Urothelium cell line (cell line): ENCODE results near the gene DIP2C.
"Not testable (repeated sequence)": the region's sequence is repeated elsewhere in the genome, so short reads cannot be mapped to it uniquely, and the experiment has no call there.

Source experiments
- DNase-seq: peaks from one replicate; pipeline ENCODE4 v3.0.0; 2011; ENCODE audit warnings: low spot score, mixed read lengths
- FAIRE-seq: peaks from 2 replicates; lab custom pipeline; 2011; peaks lifted over from hg19 to GRCh38; lab: Jason Lieb, UNC

The DIP2C gene

DNA sequence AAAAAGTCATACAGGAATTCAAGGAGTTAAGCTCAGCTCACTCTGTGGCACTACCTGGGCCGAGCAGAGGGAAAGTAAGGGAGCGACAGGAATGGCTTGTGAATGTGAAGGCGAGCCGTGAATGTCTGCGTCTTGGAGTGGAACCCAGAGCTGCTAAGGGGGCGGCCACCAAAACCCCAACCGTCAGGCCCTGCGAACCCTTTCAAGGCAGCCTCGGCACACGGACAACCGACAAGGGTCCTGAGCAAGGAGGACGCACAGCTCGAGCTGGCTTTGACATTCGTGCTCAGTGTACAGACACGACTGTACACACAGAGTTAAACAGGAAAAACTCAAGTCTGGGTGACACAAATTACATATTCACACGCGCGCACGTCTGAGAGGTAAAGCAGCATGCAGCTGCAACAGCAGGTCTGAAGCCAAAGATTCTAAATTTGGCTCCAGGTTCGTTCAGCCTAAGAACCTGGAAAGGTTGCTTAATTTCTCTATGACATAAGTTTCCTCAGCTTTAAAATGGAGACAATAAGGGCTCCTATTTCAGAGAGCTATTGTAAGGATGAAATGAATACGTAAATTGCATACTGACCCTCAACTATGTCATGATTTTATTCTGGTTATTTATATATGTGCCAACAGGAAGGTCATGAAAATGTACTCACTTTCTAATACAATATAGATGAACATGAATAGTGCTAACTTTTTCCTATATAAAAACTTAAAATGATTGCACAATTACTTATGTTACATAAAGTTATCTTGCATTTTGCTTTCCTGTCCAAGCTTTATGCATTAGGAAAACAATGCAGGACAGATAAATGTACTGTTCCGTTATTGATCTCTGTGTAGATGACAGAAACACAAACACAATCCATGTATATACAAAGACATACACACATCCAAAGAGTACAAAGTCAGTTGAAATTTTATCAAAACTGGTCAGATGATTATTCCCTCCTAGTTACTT, 361.3 kb downstream of the DIP2C start:
- no peak for DNase-seq
- no peak for FAIRE-seq

DNA sequence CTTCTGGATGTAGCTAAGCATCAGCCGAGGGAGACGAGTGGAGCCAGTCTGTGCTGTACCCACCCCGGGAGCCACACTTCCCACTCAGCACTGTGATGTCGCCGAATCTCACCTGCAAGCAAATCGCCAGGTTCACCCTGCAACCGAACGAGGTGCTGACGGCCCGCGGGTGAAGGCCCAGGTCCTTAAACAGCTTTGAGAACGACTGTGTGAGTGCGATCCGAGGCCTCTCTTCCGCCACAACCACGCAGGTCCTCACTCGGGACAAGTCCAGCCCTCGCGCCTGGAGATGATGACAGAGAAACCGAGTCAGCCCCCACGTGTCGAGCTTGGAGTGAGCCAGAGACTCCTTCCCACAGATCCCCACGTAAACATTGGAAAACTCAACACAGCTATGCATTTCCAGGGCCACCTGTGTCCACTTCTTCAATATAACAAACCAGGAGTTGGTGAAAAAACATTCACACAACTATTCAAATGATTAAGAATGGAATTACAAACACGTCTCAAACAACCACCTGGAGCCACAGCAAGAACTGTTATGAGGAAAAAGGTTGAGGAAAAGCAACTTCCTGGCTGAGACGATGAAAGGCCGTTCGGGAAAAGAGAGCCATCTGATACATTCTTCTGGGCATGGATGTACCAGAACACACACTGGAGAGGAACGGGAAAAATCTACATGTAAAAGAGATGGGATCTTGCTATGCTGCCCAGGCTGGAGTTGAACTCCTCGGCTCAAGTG, 362.4 kb downstream of the DIP2C start:
- DNase-seq = no peak
- FAIRE-seq = no peak

DNA sequence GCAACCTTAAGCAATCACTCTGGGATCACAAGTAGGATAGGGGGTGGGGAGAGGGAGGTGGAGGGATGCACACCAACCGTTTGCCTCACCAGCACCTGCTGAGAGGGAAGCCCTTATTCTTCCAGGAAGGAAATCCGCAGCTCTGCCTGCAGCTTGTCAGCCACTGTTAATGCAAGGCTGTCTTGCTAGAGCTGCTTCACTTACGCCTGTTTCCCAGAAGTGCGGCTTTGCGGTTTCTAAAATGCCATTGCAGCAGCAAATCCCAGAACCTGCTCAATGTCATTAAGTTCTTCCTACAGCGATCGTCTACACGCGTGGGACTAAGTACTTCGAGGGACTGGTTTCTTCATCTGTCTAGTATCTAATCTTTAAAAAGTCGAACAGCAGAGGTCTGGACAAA, 363.1 kb downstream of the DIP2C start:
- no peak for FAIRE-seq

DNA sequence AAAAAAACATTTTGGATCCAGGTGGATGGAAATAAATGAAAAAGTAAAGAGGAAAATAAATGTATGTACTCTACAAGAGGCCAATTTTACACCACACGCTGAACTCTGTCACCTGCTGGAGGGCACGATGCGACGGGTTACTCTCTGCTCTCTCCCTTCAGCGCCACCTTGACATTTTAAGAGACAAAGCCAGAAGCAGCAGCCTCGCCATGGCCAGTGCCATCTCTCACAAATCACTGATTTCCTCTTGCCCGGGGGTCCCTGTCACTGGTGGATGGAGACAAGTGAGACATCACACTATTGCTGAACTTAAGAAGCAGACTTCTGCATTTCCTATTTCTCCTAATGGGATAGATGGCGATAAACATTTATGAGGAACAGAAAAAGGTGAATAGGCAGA, 364.2 kb downstream of the DIP2C start:
- FAIRE-seq = no peak
- DNase-seq = no peak

More for the DNA sequence above, 363.1 kb downstream of the DIP2C start:
- DNase-seq = no peak

DNA sequence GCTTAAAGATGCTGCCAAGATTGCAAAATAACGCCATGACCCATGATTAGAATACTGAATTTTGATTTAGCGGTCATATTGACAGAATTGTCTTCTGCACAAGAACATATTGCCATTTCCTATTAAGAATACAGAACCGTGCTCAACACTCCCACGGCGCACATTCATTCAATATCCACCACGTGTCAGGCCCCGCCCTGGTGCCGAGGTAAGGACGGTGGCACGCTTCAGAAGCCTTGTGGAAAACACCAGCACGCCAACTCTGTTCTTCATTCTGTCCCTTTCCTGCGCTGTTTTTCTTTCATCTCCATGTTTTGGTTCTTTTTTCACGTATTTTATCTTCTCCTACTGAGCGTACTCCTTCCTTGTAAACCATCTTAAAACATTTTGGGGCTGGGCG, 364.9 kb downstream of the DIP2C start:
- DNase-seq (no peak), FAIRE-seq (no peak)

DNA sequence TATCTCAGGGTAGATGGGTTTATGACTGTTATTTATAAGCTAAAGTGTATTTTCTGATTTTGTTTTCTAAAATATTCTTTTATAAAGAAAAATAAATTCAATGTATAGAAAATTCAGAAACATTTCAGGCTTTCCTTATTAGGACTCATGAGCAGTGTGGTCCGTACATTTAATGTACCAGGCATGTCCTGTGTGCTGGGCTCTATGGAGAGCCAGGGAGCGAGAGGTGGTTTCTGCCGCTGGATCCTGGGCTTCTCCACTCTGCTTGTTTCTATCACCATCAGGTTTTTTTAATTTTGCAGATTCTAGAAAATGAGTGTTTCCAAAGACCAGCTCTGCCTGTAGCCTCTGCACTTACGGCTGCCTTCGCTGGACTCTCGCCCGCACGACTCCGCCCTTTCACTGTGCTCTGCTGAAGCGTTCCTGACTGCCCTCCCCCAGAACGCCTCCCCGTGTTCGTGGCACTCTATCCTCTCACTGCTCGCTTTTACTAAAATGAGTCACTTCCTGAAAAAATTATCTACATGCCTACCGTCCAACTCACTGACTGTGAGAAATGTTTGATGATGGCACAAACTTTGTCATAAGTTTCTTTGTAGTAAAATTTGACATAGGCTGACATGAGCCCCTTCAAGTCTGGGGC, 365.7 kb downstream of the DIP2C start:
- peak; percentile 62 for DNase-seq
- FAIRE-seq = no peak

DNA sequence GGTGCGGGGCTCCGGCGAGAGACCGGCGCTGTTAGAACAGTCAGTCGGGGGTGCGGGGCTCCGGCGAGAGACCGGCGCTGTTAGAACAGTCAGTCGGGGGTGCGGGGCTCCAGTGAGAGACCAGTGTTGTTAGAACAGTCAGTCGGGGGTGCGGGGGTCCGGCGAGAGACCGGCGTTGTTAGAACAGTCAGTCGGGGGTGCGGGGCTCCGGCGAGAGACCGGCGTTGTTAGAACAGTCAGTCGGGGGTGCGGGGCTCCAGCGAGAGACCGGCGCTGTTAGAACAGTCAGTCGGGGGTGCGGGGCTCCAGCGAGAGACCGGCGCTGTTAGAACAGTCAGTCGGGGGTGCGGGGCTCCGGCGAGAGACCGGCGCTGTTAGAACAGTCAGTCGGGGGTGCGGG, 366.4 kb downstream of the DIP2C start:
- DNase-seq, FAIRE-seq: not testable (repeated sequence)

DNA sequence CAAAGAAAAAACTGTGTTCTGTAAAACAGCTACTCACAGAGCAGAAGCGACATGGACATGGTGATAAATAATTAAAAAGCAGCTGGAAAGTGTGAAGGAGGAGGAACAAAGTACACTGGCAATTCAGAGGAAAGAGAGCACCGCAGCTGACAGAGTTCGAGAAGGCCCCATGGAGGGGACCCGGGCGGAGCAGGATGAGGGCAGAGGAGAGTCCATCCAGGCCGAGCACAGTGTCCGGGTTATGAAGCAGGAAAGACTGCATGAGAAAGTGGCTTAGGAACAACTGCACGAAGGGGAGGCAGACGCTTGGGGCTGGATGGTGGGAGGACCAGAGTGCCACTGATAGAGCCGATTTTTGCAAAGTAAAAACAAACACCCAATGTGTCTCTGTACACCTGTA, 368.7 kb downstream of the DIP2C start:
- FAIRE-seq = no peak
- DNase-seq = no peak

DNA sequence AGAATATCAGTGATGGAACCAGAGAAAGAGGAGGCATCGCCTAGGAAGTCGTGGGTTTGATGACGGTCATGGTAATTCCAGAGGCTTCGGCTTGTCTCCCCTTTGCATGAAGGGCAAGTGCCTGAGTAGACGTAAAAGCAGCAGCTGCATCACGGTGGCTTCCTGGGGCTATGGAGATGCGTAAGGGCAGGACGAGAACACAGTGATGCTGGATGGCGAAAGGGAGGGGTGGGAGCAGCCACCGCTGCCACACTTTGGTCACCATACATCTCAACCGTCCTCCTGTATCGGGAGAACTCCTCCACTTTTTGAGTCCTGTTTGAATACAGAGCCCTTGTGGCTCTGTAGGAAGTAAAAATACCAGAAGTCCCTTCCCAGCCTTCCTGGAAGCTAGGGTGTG, 371.5 kb downstream of the DIP2C start:
- FAIRE-seq = no peak
- DNase-seq = no peak

DNA sequence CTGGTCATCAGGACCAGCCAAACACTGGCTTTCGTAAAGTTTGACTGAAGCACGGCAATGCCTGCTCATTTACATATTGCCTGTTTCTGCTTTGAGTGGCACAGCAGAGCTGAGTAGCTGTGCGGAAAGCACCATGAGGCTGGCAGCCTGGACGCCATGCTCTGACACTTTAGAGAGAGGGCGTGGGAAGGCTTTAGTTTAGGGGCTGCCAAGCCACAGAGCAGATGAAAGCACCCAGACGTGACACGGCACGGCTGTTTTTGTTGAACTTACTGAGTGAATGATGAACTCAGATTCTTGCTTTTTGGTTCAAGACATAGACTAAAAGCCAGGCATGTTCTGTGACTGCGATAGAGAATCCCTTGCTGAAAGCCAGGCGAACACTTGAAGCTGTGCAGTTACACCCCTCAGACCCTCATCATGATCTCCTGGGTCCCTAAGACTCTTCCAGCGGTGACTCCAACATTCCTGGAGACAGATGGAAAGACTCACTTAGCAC, 372.1 kb downstream of the DIP2C start:
- DNase-seq (no peak), FAIRE-seq (no peak)

DNA sequence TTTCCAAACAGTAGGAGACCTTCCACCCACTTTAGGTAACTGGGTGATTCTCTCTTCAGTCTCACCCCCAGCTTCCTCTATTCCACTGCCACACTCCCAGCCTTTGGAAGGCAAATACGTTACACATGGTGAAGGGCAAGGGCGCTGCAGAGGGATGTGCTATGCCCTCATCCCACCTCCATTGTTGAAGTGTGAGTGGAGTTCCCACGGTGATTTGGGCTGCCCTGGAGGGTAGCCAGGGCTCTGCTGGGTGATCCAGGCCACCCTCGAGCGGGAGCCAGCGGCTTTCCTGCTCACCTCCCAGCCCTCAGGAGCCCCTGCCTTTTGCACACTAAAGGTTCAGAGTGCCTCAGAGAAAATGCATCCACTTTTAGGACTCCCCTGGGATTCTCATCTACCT, 373.1 kb downstream of the DIP2C start:
- DNase-seq = no peak

DNA sequence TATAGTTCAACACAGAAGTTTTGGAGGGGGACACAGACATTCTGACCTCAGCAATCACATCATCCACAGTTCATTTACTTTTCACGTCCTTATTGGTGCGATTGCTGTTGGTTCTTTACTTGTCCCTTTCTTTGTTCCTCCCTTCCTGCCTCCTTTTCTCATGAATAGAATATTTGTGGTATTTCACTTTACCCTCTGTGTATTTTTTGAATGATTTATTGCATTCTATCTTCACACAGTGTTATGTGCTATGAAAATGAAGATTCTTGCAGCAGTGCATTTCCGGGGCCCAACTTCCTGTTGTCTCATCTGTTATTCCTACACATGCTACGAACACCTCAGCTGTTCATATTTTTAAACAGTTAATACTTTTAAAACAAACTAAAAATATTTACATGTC, 374.6 kb downstream of the DIP2C start:
- DNase-seq = no peak
- FAIRE-seq = no peak

More for the DNA sequence above, 373.1 kb downstream of the DIP2C start:
- FAIRE-seq = no peak

DNA sequence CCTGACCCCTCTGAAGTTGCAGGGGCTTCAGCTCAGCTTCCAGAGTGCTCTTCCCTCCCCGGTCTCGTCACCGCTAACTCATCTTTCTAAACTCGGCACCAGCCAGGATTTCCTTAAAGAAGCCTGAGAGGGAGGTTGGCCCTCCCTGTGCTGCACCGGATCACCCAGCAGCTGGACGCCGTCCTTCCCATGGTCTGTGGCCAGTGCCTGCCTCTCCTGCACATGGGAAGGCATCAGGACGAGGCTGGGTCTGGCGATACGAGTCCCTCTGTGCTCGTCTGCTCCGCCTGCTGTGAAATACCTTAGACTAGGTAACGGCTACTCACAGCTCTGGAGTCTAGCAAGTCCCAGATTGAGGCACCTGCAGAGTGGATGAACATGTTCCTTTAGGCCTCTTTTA, 375.1 kb downstream of the DIP2C start:
- FAIRE-seq = no peak
- DNase-seq = no peak

DNA sequence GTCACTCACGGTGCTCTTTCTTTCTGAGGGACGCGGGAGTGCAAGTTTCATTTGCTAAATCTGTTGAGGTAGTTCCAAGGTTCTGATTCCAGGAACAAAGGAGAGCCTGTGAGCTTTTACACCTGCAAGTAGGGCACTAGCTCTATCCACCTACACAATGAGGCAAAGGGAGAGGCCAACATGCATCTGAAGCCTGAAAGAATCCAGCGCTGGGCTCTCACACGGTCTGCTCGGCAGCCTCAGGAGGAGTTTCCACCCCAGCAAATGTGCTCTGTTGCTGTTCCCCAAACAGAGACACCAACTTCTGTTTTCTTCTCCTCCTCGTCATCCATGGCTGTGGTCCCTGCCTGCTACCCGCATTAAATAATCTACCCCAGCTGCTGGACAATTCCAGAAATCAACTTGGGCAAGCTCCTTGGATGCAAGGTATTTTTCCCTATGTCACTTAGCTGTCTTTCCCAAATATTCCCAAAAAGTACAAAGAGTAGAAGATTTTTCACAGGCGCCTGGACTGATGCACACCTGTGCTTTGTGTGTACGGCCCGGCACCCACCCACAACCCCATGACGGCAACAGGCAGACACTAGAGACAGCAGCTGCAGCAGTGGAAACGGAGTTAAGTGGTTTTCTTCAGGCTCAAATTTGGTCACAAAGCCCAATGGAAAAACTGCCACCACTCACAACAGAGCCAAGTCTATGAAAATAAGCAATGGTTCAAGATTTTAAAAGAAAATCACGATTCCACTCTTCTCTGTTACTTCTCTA, 377.4 kb downstream of the DIP2C start:
- no peak for FAIRE-seq
- DNase-seq = no peak

DNA sequence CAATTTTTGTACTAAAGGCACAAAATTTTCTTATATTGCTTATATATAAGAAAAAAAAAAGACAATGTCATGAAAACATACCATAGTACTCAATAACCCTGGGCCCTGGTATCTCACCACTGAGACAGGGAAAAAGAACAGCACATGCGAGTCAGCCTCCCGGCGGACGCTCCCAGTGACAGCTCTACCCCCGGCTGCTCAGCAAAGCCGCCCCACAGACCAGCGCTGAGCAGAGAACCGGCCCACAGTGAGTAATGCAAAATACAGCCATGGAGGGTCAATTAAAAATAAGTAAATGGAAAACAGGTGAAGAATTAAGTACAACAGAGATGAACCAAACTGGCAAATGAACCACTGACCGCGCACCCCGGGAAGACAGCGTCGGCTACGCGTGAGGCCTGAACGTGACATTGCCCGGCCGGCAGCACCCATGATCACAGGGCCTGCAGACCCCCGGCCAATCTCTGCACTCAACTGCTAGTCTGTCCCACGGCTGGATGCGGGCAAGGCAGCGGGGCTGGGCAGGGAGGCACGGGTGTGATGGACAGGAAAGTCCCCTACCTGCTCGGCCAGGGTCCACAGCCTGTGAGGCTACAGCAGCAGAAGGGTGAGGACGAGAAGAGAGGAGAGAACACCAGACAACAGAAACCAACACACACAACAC, 378.4 kb downstream of the DIP2C start:
- DNase-seq = no peak
- FAIRE-seq = no peak

DNA sequence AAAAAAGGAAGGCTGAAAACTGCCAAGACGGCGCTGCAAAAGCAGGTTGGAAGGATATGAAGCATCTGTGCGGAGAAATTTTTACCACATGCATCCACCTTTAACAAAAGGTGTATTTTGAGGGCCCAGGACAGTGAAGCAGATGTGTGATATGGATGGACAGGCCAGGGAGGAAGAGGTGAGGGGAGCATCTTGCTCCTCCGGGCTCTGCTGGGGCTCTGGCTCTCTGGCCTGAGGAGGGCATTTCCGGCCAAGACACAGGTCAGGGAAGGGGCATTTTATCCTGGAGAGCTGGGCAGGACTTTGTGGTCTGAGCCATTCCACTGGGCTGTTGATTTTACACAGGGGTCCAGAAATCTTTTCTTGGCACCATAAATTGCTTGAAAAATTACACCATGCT, 379.1 kb downstream of the DIP2C start:
- FAIRE-seq = no peak

DNA sequence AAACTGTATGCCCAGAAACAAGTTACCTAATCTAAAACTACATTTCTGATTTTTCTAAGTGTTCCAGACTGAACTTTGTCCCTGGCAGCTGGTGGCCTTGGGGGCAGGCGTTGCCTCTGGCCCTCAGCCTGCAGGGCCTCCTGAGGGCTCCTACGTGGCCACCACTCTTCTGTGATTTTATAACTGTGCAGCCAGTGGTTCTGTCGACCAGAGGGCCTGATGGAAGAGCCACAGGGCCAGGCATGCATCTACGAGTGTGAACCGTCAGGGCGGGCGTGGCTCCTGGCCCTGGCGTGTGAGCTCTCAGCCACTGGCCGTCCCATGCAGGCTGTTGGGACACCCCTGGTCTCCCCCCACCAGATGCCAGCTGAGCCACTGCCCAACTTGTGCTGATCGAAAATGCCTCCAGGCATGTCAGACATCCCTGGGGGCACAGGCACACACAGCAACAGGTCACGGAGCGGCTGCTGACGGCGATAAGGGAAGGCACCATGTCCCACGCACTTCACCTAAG, 380.8 kb downstream of the DIP2C start:
- FAIRE-seq (no peak), DNase-seq (no peak)

More for the DNA sequence above, 379.1 kb downstream of the DIP2C start:
- DNase-seq = no peak

DNA sequence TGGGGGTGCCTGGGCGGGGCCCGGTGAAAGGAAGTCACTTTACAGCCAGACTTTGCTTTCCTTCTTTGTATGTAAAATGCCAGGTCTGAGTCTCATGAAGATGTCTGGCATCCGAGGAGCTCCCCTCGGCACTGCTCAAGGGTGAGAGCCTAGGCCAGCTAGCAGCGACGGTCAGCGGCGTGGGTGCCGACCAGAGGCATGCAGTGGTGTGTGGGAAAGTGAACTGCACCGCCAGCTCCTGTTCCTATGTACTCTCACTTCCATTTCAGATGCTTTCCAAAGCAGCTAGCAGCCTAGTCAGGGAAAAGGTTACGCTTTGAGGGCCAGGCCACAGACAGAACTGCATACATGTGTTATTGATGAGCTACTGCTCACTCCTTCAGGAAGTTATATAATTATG, 381.4 kb downstream of the DIP2C start:
- no peak for FAIRE-seq
- DNase-seq = no peak

DNA sequence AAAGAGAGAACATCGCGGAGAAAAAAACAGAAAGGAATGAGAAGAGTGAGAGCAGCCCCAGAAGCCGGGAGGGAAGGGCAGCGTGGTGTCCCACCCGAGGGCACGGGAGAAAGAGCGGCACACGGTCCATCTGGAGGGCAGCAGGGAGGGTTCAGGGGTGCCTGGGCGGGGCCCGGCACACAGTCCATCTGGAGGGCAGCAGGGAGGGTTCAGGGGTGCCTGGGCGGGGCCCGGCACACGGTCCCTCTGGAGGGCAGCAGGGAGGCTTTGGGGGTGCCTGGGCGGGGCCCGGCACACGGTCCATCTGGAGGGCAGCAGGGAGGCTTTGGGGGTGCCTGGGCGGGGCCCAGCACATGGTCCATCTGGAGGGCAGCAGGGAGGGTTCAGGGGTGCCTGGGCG, 381.8 kb downstream of the DIP2C start:
- FAIRE-seq (no peak), DNase-seq (no peak)

DNA sequence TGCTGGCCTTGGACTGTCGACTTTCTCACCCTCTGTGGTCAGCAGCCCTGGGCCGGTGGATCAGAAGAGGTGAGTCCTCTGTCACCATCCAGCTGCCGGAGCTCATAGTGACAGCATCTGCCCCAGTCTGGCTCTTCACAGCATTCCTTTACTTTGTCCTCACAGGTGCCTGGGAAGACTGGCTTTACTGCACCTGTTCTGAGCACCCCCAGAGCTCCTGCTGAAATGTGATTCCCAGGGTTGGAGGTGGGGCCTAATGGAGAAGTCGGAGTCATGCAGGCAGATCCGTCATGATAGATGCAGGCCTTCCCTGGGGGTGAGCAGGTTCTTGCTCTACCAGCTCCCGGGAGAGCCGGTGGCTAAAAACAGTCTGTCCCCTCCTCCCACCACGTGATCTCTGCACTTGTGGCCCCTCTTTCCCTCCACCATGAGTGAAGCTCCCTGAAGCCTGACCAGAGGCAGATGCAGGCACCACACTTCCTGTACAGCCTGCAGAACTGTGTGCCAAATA, 382.7 kb downstream of the DIP2C start:
- FAIRE-seq = no peak
- no peak for DNase-seq
